WTC11 (cell line): ENCODE data around the gene FAM227A. TPM values are rescaled to one million over a fixed set of nuclear protein-coding genes. Genes with fewer than 3 reads are reported as not detected.

Source experiments
- ATAC-seq: fragments of 200-7000 bp; cut with Tn5 transposase; 2 replicates; pipeline ENCODE4 v1.10.0; 2021; ENCODE audit warnings: mild to moderate bottlenecking, moderate library complexity
- CTCF ChIA-PET: fragments of 300-600 bp; sonication (Branson Sonifier 250); formaldehyde crosslinking; loops from one replicate; lab custom pipeline; 2021; ENCODE audit warnings: antibody characterized with exemption; lab: Charles Lee
- POLR2A ChIA-PET: fragments of 350-600 bp; sonication (Branson Sonifier 250); formaldehyde crosslinking; loops from one replicate; lab custom pipeline; 2021; ENCODE audit warnings: antibody characterized with exemption; lab: Charles Lee
- DNase-seq: peaks from one replicate; pipeline ENCODE4 v3.0.0; 2021; ENCODE audit warnings: low spot score
- H3K27ac Mint-ChIP-seq: 2 replicates; pipeline ENCODE4 v1.8.0; 2021; ENCODE audit warnings: mixed read lengths
- H3K27me3 Mint-ChIP-seq: 2 replicates; pipeline ENCODE4 v1.8.0; 2021; ENCODE audit warnings: low read depth, mild to moderate bottlenecking, moderate library complexity, mixed read lengths
- H3K36me3 Mint-ChIP-seq: 2 replicates; pipeline ENCODE4 v1.8.0; 2021; ENCODE audit warnings: mixed read lengths
- H3K4me1 Mint-ChIP-seq: 2 replicates; pipeline ENCODE4 v1.8.0; 2022; ENCODE audit warnings: mixed read lengths
- H3K4me3 Mint-ChIP-seq: 2 replicates; pipeline ENCODE4 v1.8.0; 2021; ENCODE audit warnings: mild to moderate bottlenecking, moderate library complexity, mixed read lengths
- H3K9me3 Mint-ChIP-seq: 2 replicates; pipeline ENCODE4 v1.8.0; 2021; ENCODE audit warnings: mixed read lengths
- ETV6 ChIP-seq: sonication (generic); formaldehyde crosslinking; IDR thresholded peaks from 2 replicates; pipeline ENCODE4 v1.8.1; 2022; ENCODE audit warnings: mild to moderate bottlenecking, missing genetic modification reagents
- GABPB1 ChIP-seq: sonication (generic); formaldehyde crosslinking; IDR thresholded peaks from 2 replicates; pipeline ENCODE4 v1.8.1; 2023; ENCODE audit warnings: mild to moderate bottlenecking, missing genetic modification reagents
- GRHL2 ChIP-seq: fragments of 250-450 bp; sonication (Bioruptor Pico); IDR thresholded peaks from 2 replicates; pipeline ENCODE4 v1.8.0; 2022; ENCODE audit warnings: mild to moderate bottlenecking, moderate library complexity; ENCODE audit not compliant: insufficient replicate concordance, severe bottlenecking
- SMAD3 ChIP-seq: sonication (generic); formaldehyde crosslinking; IDR thresholded peaks from 2 replicates; pipeline ENCODE4 v1.8.0; 2022; ENCODE audit warnings: missing genetic modification reagents, mild to moderate bottlenecking, borderline replicate concordance
- SOX15 ChIP-seq: fragments of 250-450 bp; sonication (Bioruptor Pico); IDR thresholded peaks from 2 replicates; pipeline ENCODE4 v1.9.0; 2021; ENCODE audit warnings: mild to moderate bottlenecking
- ZNF396 ChIP-seq: fragments of 250-450 bp; sonication (Bioruptor Pico); IDR thresholded peaks from 2 replicates; pipeline ENCODE4 v1.8.0; 2021; ENCODE audit warnings: mild to moderate bottlenecking, moderate library complexity, borderline replicate concordance
- ZNF416 ChIP-seq: fragments of 250-450 bp; sonication (Bioruptor Pico); IDR thresholded peaks from 2 replicates; pipeline ENCODE4 v1.9.0; 2021; ENCODE audit warnings: mild to moderate bottlenecking, inconsistent platforms
- total RNA-seq: library from RNA; stranded (reverse); gene quantifications from 3 replicates; pipeline ENCODE4 v1.2.3, GENCODE V29; 2021
- TF ChIP-seq, protein P1 (sequence below): sonication (generic); formaldehyde crosslinking; IDR thresholded peaks from 2 replicates; pipeline ENCODE4 v1.8.1; 2022; ENCODE audit warnings: missing genetic modification reagents, borderline replicate concordance
- TF ChIP-seq, protein P2 (sequence below): sonication (generic); formaldehyde crosslinking; IDR thresholded peaks from 2 replicates; pipeline ENCODE4 v1.8.1; 2022; ENCODE audit warnings: mild to moderate bottlenecking, moderate library complexity, missing genetic modification reagents
- TF ChIP-seq, protein P3 (sequence below): sonication (generic); formaldehyde crosslinking; IDR thresholded peaks from 2 replicates; pipeline ENCODE4 v1.8.1; 2023; ENCODE audit warnings: mild to moderate bottlenecking, missing genetic modification reagents
- TF ChIP-seq, protein P4 (sequence below): fragments of 250-450 bp; sonication (Bioruptor Pico); conservative IDR thresholded peaks from 2 replicates; pipeline ENCODE4 v1.9.0; 2021; ENCODE audit warnings: mild to moderate bottlenecking
- TF ChIP-seq, protein P5 (sequence below): sonication (generic); formaldehyde crosslinking; IDR thresholded peaks from 2 replicates; pipeline ENCODE4 v1.8.1; 2023; ENCODE audit warnings: mild to moderate bottlenecking, missing genetic modification reagents, moderate library complexity
- TF ChIP-seq, protein P6 (sequence below): sonication (generic); formaldehyde crosslinking; IDR thresholded peaks from 2 replicates; pipeline ENCODE4 v1.8.1; 2023; ENCODE audit warnings: mild to moderate bottlenecking, moderate library complexity, missing genetic modification reagents
- TF ChIP-seq, protein P7 (sequence below): sonication (generic); formaldehyde crosslinking; conservative IDR thresholded peaks from 2 replicates; pipeline ENCODE4 v1.8.1; 2022; ENCODE audit warnings: mild to moderate bottlenecking, missing genetic modification reagents
- TF ChIP-seq, protein P8 (sequence below): sonication (generic); formaldehyde crosslinking; IDR thresholded peaks from 2 replicates; pipeline ENCODE4 v1.8.0; 2023; ENCODE audit warnings: missing genetic modification reagents, mild to moderate bottlenecking, borderline replicate concordance

The FAM227A gene
- total RNA-seq, 1 experiment from 2014 or later = 3.8 TPM

DNA sequence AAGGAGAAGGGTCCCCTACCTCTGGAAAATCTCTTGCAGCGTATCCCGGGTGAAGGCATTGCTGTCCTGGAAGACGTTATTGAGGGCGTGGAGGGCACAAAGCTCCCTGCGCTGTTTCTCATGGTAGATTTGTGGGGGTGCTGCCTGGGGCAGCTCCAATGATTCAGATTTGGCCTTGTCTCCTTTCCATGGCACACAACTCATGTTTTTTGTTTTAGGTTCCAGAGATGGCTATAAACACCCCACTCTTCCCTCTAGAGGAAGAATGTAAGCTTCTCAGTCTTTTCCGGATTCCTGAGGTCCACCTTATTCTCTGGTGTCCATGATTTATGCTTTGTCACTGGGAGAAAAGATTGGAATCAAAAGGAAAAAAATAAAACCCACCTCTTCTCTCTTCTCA is 43.6 kb upstream of the FAM227A start:
- peak overlapping the region; percentile 96 for H3K4me3 Mint-ChIP-seq
- H3K27me3 Mint-ChIP-seq = no peaks in the 10 kb centered on the region; the same call in 1 of the 2 replicates
- H3K9me3 Mint-ChIP-seq = no peaks in the 10 kb centered on the region
- peaks cover 10% of the 10 kb centered on the region for H3K36me3 Mint-ChIP-seq
- ChIA-PET CTCF (interaction anchor here (0.5 to 1.5 kb wide), 5 partner anchors 18 to 170 kb away, joined by 3 to 7 read pairs (median 3); partner anchors contain the start of gene TOMM22), POLR2A (interaction anchor here (1.2 kb wide), 1 partner anchor 18 kb away, joined by 9 read pairs; the partner anchor contains the start of gene TOMM22)
- TF ChIP-seq ETV6 (CRISPR knock-in tag) (no peak), GRHL2 (CRISPR knock-in tag) (no peak), ZNF396 (CRISPR knock-in tag) (no peak), SOX15 (CRISPR knock-in tag) (no peak), SMAD3 (no peak), GABPB1 (CRISPR knock-in tag) (no peak), ZNF416 (no peak)
- TF ChIP-seq, protein P1, sequence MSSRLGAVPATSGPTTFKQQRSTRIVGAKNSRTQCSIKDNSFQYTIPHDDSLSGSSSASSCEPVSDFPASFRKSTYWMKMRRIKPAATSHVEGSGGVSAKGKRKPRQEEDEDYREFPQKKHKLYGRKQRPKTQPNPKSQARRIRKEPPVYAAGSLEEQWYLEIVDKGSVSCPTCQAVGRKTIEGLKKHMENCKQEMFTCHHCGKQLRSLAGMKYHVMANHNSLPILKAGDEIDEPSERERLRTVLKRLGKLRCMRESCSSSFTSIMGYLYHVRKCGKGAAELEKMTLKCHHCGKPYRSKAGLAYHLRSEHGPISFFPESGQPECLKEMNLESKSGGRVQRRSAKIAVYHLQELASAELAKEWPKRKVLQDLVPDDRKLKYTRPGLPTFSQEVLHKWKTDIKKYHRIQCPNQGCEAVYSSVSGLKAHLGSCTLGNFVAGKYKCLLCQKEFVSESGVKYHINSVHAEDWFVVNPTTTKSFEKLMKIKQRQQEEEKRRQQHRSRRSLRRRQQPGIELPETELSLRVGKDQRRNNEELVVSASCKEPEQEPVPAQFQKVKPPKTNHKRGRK (CRISPR knock-in tag) = no peak
- TF ChIP-seq, protein P2, sequence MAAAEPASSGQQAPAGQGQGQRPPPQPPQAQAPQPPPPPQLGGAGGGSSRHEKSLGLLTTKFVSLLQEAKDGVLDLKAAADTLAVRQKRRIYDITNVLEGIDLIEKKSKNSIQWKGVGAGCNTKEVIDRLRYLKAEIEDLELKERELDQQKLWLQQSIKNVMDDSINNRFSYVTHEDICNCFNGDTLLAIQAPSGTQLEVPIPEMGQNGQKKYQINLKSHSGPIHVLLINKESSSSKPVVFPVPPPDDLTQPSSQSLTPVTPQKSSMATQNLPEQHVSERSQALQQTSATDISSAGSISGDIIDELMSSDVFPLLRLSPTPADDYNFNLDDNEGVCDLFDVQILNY = no peak
- TF ChIP-seq, protein P3, sequence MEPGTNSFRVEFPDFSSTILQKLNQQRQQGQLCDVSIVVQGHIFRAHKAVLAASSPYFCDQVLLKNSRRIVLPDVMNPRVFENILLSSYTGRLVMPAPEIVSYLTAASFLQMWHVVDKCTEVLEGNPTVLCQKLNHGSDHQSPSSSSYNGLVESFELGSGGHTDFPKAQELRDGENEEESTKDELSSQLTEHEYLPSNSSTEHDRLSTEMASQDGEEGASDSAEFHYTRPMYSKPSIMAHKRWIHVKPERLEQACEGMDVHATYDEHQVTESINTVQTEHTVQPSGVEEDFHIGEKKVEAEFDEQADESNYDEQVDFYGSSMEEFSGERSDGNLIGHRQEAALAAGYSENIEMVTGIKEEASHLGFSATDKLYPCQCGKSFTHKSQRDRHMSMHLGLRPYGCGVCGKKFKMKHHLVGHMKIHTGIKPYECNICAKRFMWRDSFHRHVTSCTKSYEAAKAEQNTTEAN (CRISPR knock-in tag) = no peak
- TF ChIP-seq, protein P4, sequence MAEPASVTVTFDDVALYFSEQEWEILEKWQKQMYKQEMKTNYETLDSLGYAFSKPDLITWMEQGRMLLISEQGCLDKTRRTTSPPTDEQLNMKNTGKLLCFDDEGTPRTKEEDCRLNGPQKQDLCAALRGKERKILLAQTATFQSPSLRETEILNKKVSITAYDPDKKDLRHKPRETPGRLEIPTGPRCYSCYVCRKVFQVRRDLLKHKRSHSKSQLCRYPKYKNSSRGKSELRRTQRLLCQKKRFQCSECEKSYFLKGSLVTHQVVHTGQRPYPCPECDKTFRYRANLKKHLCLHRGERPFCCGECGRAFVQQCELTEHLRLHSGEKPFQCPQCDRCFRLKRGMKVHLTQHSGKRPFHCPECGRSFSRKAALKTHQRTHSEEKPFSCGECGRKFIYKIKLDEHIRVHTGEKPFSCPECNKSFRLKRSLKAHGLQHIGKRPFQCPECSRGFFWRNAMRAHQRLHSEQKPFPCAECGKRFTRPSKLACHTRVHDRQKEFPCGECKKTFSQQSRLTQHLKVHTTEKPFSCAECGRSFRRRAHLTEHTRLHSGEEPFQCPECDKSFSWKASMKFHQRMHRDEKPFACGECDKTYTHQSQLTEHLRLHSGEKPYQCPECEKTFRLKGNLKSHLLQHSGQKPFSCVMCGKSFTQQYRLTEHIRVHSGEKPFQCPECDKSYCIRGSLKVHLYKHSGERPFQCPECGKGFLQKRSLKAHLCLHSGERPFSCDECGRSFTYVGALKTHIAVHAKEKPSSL (CRISPR knock-in tag) = no peak
- TF ChIP-seq, protein P5, sequence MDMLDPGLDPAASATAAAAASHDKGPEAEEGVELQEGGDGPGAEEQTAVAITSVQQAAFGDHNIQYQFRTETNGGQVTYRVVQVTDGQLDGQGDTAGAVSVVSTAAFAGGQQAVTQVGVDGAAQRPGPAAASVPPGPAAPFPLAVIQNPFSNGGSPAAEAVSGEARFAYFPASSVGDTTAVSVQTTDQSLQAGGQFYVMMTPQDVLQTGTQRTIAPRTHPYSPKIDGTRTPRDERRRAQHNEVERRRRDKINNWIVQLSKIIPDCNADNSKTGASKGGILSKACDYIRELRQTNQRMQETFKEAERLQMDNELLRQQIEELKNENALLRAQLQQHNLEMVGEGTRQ (CRISPR knock-in tag) = no peak
- TF ChIP-seq, protein P6, sequence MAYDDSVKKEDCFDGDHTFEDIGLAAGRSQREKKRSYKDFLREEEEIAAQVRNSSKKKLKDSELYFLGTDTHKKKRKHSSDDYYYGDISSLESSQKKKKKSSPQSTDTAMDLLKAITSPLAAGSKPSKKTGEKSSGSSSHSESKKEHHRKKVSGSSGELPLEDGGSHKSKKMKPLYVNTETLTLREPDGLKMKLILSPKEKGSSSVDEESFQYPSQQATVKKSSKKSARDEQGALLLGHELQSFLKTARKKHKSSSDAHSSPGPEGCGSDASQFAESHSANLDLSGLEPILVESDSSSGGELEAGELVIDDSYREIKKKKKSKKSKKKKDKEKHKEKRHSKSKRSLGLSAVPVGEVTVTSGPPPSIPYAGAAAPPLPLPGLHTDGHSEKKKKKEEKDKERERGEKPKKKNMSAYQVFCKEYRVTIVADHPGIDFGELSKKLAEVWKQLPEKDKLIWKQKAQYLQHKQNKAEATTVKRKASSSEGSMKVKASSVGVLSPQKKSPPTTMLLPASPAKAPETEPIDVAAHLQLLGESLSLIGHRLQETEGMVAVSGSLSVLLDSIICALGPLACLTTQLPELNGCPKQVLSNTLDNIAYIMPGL = no peak
- TF ChIP-seq, protein P7, sequence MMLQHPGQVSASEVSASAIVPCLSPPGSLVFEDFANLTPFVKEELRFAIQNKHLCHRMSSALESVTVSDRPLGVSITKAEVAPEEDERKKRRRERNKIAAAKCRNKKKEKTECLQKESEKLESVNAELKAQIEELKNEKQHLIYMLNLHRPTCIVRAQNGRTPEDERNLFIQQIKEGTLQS (CRISPR knock-in tag) = no peak
- TF ChIP-seq, protein P8, sequence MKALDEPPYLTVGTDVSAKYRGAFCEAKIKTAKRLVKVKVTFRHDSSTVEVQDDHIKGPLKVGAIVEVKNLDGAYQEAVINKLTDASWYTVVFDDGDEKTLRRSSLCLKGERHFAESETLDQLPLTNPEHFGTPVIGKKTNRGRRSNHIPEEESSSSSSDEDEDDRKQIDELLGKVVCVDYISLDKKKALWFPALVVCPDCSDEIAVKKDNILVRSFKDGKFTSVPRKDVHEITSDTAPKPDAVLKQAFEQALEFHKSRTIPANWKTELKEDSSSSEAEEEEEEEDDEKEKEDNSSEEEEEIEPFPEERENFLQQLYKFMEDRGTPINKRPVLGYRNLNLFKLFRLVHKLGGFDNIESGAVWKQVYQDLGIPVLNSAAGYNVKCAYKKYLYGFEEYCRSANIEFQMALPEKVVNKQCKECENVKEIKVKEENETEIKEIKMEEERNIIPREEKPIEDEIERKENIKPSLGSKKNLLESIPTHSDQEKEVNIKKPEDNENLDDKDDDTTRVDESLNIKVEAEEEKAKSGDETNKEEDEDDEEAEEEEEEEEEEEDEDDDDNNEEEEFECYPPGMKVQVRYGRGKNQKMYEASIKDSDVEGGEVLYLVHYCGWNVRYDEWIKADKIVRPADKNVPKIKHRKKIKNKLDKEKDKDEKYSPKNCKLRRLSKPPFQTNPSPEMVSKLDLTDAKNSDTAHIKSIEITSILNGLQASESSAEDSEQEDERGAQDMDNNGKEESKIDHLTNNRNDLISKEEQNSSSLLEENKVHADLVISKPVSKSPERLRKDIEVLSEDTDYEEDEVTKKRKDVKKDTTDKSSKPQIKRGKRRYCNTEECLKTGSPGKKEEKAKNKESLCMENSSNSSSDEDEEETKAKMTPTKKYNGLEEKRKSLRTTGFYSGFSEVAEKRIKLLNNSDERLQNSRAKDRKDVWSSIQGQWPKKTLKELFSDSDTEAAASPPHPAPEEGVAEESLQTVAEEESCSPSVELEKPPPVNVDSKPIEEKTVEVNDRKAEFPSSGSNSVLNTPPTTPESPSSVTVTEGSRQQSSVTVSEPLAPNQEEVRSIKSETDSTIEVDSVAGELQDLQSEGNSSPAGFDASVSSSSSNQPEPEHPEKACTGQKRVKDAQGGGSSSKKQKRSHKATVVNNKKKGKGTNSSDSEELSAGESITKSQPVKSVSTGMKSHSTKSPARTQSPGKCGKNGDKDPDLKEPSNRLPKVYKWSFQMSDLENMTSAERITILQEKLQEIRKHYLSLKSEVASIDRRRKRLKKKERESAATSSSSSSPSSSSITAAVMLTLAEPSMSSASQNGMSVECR (CRISPR knock-in tag) = no peak
- DNase-seq (no peak), ATAC-seq (no peak)
- peaks cover 51% of the 10 kb centered on the region for H3K4me1 Mint-ChIP-seq
- peak overlapping the region; percentile 42 for H3K27ac Mint-ChIP-seq
